Endometrial microvascular endothelial cells (primary cell): ENCODE results near the gene CTRB2. TPM values are rescaled to one million over a fixed set of nuclear protein-coding genes. Genes with fewer than 3 reads are reported as not detected.

Experiments
- in situ Hi-C: cut with HindIII; loops from 2 replicates; pipeline ENCODE4 v1.10.0; 2017; ENCODE audit warnings: low sequenced_read_pairs, low pct_unique_long_range_greater_than_20kb; ENCODE audit errors: inconsistent ontology term
- total RNA-seq: library from RNA; depleted of rRNA; stranded (reverse); fragments of >200 nt; gene quantifications from one replicate; pipeline ENCODE4 v1.2.3, GENCODE V29; 2015; ENCODE audit errors: inconsistent ontology term

Gene CTRB2
- total RNA-seq: not detected

DNA sequence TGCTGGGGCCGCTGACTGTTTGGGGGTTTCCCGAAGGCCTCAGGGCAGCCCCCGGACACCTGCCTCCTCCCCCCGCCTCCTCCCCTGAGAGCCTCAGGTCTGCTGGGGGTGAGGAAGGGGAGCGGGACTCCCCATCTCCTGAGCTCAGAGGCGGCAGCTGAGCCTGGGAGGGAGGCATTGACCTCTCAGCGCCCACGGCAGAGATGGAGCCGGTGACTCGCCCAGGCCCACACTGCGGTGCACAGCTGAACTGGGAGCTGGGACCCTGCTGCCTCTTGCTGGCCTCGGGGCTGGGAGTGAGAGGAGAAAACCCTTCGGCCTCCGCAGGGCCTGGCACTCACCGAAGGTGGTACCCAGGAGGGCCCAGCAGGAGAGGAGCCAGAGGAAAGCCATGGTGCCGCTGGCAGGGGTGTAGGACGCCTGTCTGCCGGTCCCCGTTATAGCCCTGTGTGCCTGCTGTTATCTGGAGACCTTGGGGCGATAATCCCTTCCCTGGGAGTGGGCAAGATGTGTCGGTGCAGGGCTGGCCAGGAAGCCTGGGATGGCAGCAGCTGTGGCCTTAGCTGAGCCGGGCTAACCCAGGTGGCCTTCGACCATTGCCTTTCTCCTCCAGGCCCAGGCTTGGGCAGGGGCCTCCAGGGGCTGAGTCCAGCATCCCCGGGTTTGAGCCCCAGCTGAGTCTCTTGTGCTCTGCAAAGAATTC, at the start of gene CTRB2:
TSS of gene CTRB2 (minus strand) at position 413 of the 703 bp plus-strand sequence. CDS start at position 393, 20 bp downstream.
- in situ Hi-C loops: no loop called here

DNA sequence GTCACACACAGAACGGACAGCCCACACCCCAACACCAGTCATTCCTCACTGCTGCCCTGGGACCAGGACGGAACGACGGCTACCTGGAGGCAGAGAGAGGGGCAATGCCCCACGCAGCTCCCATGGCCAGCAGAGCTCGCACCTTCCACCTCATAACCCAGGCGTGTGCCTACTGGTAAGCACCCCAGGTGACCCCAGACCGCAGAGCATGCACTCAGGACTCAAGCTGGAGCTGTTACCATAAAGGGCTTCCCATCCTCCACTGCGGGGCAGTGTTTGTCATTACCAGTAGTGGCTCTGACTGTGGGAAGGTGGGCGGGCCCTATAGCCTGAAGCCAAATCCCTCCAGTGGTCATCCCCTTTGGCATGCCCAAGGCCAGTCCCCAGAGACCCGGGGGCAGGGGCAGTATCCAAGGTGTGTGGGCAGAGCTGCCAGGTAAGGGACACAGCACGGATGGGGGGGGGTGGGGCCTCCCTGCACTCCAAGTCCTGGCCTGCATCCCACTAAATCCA, 49.2 kb upstream of the CTRB2 start:
- in situ Hi-C loops: no loop called here

DNA sequence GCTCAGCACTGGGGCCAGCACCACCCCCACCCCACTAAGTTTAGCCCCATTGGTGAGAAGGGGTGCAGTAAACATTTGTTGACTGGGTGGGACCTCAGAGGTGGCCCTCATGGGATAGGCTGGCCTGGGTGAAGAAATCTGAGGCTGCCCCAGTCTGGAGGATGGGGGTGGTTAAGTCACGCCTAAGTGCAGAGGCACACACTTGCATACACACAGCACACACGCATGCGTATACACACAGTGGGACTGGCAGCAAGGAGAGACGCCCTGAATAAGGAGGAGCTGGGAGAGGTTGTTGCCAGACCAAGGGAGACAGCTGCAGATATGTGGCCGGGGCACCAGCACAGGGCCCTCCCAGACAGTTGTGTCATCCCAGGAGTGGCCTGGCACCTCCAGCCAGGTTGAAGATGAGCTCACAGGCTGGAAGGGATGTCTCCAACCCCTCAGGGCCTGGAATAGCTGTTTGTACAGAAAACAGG, 47.4 kb upstream of the CTRB2 start:
- in situ Hi-C loops: no loop called here

DNA sequence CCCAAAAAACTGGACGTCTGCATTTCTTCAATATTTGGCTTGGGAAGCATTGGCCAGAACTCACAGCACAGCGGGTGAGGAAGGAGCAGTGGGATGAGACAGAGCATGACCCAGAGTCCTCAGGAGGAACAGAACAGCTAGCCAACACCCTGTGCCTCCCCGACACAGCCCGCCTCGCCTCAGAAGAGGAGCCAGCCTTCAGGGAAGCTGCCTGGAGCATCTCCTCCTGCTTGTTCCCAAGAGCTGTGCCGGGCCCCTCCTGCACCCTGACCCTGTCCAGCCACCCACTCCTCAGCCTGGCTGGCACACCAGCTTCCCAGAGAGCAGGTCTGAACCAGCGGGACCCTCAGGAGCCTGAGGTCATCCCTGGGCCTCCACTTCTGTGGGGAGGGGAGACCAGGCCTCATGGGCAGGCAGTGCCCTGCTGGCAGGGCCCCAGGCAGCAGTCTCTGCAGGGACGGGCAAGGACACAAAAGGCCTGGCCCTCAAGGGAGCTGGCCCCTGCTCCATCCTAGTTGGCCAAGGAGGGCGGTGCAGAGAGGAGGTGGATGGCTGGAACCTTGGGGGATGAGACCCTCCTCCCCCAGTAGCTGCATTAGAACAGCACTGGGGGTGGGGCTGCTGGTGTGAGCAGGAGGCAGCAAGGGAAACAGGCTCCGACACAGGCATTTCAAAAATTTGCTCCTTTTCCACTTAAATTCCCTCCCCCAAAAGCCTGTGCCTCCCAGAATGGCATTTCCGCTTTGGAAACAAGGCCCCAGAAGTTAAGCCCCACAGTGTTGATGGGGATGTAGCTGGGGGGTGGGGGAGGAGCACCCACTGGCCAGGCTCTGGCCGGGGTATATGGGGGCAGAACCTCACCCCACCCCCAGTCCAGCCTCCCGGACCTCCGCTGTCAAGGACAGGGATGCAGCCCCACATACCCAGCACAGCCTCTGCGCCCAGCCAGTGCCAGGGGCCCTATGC, 46.3 kb upstream of the CTRB2 start:
- in situ Hi-C loops: no loop called here

DNA sequence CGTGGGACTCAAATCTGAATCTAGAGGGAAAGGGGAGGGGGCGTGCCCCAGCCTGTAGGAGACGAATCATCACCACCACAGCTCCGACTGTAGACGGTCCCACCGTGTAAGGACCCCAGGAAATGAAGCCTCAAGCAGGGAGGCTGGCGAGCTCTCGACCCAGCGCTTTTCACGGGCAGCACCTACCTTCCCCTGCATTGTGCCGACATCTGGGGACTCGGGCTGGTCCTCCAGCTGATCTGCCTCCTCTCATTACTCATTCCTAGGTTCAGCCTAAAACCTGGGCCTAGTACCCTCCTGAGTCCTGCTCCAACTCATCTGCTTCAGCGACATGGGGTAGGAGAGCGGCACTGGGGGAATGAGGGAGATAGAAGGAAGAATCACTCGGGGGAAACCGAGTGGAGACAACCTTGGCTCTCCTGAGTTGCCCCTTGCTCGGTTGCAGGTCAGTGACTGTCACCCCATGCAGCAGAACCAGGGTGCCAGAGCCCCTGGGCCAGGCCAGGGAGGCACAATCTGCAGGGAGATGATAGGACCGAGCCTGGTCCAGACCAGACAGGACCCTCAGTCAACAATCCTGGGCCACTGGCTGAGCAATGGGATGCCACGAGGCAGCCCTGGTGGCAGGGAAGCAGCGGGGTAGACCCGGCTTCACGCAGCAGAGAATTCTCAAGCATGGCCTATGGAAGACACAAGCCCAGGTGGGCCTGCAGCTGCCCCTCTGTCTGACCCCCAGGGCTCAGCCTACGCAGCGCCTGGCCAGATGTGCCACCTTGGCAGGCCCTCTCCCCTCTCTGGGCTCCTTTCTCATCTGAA, 45.3 kb upstream of the CTRB2 start:
- in situ Hi-C loops: no loop called here

DNA sequence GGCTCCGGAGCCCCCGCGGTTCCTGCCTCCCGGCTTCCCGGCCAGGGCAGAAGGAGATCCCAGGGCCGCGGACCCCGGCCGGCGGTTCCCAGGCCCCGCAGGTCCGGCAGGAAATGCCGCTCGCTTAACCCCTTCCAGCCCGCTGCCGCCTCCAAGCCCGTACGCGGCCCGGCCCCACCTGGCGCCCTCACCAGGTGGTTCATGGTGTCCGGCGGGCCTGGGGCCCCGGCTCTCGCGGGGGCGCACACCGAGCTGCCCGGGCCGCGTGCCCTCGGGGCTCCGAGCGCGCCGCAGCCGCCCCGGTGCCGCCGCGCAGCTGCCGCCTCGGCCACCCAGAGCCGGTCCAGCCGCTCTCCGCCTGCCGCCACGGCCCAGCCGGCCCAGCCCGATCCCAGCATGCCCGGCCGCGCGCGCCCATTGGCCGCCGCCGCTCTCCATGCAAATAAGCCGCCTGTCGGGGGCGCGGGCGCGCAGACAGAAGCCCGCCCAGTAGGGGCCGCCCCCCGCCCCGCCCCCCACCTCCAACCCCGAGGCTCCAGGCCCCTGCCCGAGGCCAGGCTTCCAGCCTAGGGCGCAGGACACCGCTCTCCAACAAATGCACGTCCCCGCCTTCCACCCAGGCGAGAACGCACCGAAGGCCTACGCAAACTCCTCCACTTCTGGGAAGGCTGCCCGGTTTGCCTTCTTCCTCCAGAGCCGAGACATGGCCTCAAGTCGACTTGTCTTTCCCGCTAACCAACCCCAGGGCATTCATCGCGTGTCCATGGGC, 44.5 kb upstream of the CTRB2 start, which contains the start of gene BCAR1:
TSS of gene BCAR1 (minus strand) at position 345 of the 769 bp plus-strand sequence. CDS start at position 203, 142 bp downstream.
- in situ Hi-C loops: no loop called here

DNA sequence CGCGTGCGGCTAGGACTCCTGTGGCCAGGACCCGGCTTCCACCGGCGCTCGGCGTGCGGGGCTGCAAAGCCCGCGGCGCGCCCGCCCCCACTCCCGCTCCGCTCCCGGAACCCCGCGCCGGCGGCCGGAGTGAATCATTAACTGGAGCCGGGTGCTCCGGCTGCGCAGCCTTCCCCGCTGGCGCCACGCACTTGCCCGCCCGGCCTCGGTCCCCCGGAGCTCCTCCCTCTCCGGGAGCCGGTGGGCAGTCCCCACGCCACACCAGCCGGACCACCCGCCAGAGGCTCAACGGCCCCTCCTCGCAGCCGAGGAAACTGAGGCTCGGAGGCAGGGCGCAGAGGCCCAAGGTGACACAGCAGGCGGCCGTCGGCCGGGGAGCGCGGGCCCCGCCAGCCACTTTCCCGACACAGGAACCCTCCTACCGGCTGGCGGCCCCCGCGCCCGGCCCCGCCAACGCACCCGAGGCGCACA, 43.9 kb upstream of the CTRB2 start:
- in situ Hi-C loops: no loop called here

DNA sequence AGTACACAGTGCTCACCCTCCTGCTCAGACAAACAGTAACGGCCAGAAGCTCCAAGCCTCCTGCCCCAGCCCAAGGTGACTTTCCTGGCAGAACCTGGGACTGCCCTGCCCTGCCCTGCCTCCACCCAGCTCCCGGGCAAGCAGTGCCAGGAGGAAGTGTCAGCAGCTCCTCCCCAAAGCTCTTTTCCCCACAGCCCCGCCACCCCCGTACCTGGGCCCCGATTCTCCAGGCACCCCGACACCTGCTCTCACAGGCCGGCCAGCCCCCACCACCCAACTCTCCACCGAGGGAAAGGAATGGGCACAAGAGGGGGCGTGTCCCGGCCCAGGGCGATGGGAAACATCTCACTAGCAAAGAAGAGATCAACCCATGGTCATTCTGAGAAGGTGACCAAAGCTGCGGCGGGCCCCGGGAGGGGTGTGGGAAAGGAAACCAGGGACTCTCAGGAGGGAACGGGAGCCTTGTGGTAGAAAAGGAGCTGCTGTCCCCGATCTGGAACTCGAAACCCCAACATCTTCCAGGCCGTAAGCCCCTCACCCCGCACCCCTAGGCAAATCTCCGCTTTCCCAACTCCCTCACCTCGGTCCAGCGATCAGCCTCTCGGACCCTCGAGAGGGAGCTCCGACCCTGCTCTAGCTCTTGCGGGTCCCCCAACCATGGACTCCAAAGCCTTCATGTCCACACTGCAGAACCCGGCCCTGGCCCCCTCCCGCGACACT, 43.3 kb upstream of the CTRB2 start:
- in situ Hi-C loops: no loop called here

DNA sequence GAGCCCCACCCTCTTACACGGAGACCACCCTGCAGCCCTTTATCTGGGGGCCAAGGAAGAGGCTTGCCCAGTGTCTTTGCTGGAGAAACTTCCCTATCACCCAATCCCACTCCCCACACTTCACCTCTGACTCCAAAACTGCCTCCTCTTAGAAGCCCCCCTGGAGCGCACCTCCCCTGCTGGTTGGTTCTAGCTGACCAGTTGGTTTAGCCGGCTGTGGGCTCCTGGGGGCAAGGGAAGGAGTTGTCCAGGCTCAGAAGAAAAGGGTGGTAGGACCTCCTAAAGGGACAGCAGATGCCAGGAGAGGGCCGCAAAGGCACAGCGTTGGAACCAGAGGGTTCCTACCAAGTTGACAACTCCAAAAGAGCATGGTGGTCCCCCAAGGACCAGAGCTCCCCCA, 42.5 kb upstream of the CTRB2 start:
- in situ Hi-C loops: loop anchor here (25.0 kb wide), 1 partner anchor 138 kb away; no protein-coding TSS in a partner anchor

DNA sequence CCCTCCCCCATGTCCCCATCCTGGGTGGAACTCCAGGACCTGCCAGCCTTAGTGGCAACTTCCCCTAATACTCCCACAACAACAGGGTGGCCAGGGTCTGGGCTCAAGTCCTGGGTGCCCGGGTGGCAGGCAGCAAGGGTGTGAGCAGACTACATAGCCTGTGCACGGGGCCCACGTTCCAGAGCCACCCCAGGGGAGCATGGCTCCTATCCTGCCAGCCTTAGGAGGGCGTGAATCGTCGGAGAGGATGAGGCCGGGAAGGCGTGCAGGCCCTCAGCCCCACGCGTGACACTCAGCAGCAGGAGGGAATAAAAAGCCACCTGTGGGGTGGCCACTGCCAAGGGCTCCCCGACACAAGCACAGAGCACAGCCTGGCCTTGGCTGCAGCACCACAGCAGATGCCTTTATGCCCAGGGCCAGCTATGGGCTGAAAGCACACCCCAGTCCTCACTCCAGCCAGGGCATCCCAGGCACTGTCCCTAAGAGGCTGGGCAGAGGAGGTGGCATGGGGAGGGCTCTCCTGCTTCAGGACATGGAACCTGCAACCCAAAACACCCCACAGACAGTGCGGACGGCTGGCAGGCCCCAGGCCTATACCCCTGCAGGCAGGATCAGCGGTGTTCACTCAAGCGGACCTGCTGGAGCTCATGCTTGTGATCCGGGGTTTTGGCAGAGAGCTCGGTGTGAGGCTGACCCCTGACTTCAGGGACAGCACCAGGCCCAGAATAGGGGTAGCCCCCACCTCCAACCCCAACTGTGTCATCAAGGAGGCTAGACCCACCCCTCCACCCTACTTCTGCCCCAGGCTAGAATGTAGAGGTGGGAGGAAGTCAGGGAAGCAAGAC, 41.8 kb upstream of the CTRB2 start:
- in situ Hi-C loops: loop anchor here (25.0 kb wide), 1 partner anchor 139 kb away; no protein-coding TSS in a partner anchor

DNA sequence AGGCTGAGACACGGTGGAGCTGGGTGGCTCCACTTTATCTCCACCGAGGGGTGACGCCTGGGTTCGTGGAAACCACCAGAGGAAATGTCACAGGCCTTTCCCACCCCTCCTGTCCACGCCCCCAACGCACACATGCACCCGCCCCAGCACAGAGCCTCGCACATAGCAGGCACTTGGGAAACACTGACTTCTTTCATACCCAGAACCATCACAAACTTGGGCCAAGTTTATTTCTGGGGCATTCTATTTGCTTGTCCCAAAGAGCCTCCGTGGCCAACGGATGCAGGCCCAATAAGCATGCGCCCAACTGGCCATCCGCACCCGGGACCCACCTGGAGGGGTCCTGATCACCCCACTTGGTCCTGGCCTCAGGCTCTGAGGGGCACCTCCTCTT, 41.2 kb upstream of the CTRB2 start:
- in situ Hi-C loops: loop anchor here (25.0 kb wide), 1 partner anchor 139 kb away; no protein-coding TSS in a partner anchor

DNA sequence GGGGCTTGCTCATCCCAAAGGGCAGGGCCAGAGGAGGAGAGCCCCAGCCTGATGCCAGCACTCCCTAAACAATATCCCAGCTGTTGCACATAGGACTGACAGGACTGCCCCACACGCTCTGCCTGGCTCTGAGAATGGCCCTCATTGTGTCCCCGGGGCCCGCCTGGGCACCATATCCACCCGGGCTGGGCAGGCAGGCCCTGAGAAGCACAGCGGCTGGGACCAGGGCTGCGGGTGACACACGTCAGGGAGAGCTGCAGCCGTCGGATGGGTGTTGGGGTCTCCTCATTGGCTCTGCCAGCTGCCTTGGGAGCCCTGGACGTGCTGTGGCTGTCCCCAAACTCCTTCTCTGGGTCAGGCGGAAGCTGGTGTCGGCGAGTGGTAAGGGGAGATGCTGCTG, 40.3 kb upstream of the CTRB2 start:
- in situ Hi-C loops: loop anchor here (25.0 kb wide), 1 partner anchor 140 kb away; no protein-coding TSS in a partner anchor

DNA sequence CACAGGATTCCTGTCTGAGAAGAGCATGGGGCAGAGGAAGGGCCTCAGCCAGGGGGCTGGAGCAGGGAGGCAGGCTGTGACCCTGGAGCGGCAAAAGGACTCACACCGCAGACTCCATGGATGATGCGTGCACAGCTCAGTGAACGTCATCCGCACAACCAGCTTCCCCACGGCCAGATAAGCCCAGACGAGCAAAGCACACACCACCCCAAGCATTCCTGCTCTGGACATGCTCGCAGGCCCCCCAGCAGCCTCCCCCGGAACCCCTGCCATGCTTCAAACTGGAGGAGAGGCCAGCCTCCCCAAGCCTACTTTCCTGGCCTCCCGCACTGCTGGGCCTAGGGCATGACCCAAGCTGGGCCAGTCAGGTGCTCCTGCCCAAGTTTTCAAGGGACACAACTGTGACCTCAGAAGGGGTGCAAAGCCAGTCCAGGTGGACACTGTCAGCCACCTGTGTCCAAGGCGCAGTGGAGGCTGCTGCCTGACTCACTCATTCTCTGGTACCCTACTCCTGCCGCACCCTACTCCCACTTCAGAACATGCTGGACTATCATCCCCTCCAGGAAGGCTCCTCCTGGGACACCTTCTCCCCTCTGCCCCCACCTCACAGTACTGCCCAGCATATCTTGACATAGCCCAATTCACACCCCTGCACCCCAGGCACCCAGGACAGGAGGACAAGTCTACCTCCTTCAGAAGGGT, 39.7 kb upstream of the CTRB2 start:
- in situ Hi-C loops: loop anchor here (25.0 kb wide), 1 partner anchor 141 kb away; no protein-coding TSS in a partner anchor

DNA sequence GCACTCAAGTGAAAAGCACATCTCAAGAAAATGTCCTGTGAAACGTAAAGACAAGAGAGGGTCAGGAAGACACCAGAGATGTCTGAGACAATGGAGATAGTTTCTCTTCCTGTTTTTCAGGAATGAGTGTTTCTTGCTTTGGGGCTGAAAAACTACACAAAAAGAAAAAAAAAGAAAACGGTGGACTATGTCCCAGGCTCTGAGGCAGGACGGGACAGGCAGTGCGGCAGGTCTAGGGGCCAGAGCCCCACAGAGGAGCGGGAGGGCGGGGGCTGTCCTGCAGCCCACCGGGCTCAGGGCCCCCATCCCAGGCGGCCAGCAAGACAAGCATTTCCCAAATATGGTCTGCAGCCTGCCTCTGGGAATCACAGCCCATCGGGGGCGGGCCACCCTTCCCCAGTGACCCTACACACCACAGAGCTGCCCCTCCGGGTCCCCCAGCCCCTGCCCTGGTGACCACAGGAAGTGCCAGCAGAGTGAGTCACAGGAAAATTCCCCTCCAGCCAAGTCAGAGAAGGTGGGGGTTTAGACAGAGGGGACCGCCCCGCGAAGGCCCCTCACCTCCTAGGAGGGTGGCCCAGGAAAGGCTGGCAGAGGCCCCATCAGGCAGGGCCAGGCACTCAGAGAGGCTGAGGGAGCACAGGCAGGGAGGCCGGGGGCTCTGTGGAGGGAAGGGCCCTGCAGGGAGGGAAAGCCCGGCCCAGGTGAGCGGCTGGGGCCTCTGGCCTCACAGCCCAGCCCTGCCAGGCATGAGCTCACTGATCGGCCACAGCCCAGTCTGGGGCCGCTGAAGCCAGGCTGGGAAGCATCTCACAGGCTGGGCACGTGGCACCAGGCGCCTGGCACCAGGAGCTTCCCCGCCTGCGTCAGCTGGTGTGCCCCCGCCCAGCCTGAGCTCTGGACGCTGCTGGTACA, 38.1 kb upstream of the CTRB2 start:
- in situ Hi-C loops: loop anchor here (25.0 kb wide), 1 partner anchor 142 kb away; no protein-coding TSS in a partner anchor
